Heart right ventricle (tissue), 16 donors: ENCODE measurements around the gene TRIM65. TPM values are rescaled to one million over a fixed set of nuclear protein-coding genes. Genes with fewer than 3 reads are reported as not detected.
A peak's percentile ranks its signal among the peaks of the same experiment; 100 is the strongest.
"Not testable (repeated sequence)": the region's sequence is repeated elsewhere in the genome, so short reads cannot be mapped to it uniquely, and the experiment has no call there.

Source experiments
- ATAC-seq, 8 donors: fragments of 200-7000 bp; cut with Tn5 transposase; one replicate each; pipeline ENCODE4 v1.9.1; 2020; ENCODE audit warnings: mild to moderate bottlenecking in 8 of 8, moderate library complexity in 8 of 8, moderate number of reproducible peaks in 1 of 8
- DNase-seq, 2 donors: peaks; one replicate each; pipeline ENCODE4 v3.0.0-alpha.2; 2020
- H3K27ac ChIP-seq, 10 donors: fragments of 200-600 bp; sonication (generic) in 2 of 10; one replicate each; pipeline versions ENCODE4 v1.5.0 to v1.8.0; 2020 to 2022; ENCODE audit warnings: mild to moderate bottlenecking in 3 of 10
- H3K27me3 ChIP-seq, 7 donors: fragments of 200-600 bp; one replicate each; pipeline ENCODE4 v1.8.0; 2021 to 2022; ENCODE audit warnings: mild to moderate bottlenecking in 2 of 7
- H3K36me3 ChIP-seq, 9 donors: fragments of 200-600 bp; sonication (generic) in 1 of 9; one replicate each; pipeline versions ENCODE4 v1.5.0 to v1.8.0; 2020 to 2022; ENCODE audit warnings: mild to moderate bottlenecking in 2 of 9
- H3K4me1 ChIP-seq, 9 donors: fragments of 200-600 bp; sonication (generic) in 1 of 9; one replicate each; pipeline versions ENCODE4 v1.5.0 to v1.8.0; 2020 to 2022; ENCODE audit warnings: mild to moderate bottlenecking in 4 of 9
- H3K4me3 ChIP-seq, 10 donors: fragments of 200-600 bp; sonication (generic) in 2 of 10; one replicate each; pipeline versions ENCODE4 v1.5.0 to v1.8.0; 2020 to 2022; ENCODE audit warnings: mild to moderate bottlenecking in 7 of 10, moderate library complexity in 2 of 10
- H3K9me3 ChIP-seq, 11 donors: fragments of 200-600 bp in 10 of 11; sonication (generic) in 2 of 11; one replicate each; pipeline versions ENCODE4 v1.5.0 to v1.8.0; 2013 to 2022; ENCODE audit warnings: mild to moderate bottlenecking in 2 of 11, control low read depth in 1 of 11, moderate library complexity in 1 of 11
- CTCF ChIP-seq, 9 donors: fragments of 200-600 bp; sonication (generic) in 2 of 9; IDR thresholded peaks; one replicate each; pipeline versions ENCODE4 v1.5.0 to v1.8.0; 2021 to 2022; ENCODE audit warnings: antibody characterized with exemption in 9 of 9, mild to moderate bottlenecking in 5 of 9, moderate library complexity in 1 of 9
- WGBS, 2 donors: extraction: QIAGEN DNeasy Blood & Tissue Kit; methylation state at CpG; one replicate each; pipeline ENCODE4 v1.1.7; 2013; ENCODE audit warnings: inconsistent platforms in 1 of 2; 5-methylcytosine and 5-hydroxymethylcytosine counted together
- intact Hi-C, 10 donors: fragments of 100-400 bp; cut with DNase I; formaldehyde crosslinking; loops; one replicate each; pipeline versions ENCODE4 v1.11.1 to v1.14.2; 2022
- polyA plus RNA-seq, 2 donors: library from polyadenylated mRNA; stranded (reverse); fragments of 200-250 nt; gene quantifications; one replicate each; pipeline ENCODE4 v1.2.3, GENCODE V29; 2013
- total RNA-seq, 10 donors: library from RNA; stranded (reverse); fragmentation: NEBNext Ultra II Directional in 3 of 10; extraction: Animal tissue kit (Norgen Biotek cat#: 25700) in 3 of 10; gene quantifications; one replicate each; pipeline versions ENCODE4 v1.2.1 to v1.2.4, GENCODE V29; 2021 to 2023
- donor health status: Arrhythmogenic right ventricular cardiomyopathy.
- donor health status: ischemic (EF 13 %, LVEDD 7.1; RV severe dilation, severe dysfunction).
- donor health status: healthy with polysubstance abuse.
- donor health status: DM: no; HTN: yes; CAD: no.
- donor health status: DM: no; HTN: no; CAD: no.
- donor health status: ischemic (EF 25% LVEDD 6.9; RV normal size, moderate dysfunction).
- donor health status: ischemic (EF 25% LVEDD 5.7; RV mildly dilated, moderate dysfunction).
- donor health status: healthy.
- donor health status: DM: yes; HTN: yes; CAD: no.
- donor health status: Ischemic cardiomyopathy.
- donor health status: ischemic (EF 35%, LVEDD 5.7; RV mildly dilated, moderate dysfunction).
- donor health status: nonischemic (EF 11% LVEDD 7.7; RV severe dilation, severe dysfunction).
- donor health status: DM: yes; HTN: yes; CAD: no.
- donor health status: PGD.
- donor health status: ischemic (EF 29% LVEDD 5.4; RV normal size, mild dysfunction).
- donor health status: nonischemic (EF 23%, LVEDD 6.1; RV moderate dilation, normal function).

Gene TRIM65
- total and polyA plus RNA-seq, 12 donors: 5.1 to 16.7 (median 8.9) TPM

DNA sequence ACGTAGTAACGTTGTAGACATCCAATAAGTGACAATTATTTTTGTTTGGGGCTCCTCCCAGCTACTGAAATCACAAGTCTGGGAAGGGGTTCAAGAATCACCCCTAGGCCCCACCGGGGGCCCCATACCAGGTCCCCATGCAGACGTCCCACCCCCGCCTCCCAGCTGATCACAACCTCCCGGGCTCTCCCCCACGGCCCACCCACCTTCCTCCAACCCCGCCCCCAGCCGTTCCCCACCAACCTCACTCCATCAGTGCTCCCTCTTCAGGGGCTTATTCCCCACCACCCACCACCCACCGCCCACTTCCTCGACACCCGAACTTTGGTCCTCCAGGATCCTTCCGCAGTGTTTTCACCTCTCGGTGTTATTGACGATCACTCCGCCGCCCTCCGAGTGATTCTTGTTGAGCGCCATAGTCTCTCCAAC lies 41.9 kb downstream of the TRIM65 start:
- no peak for TF ChIP-seq CTCF (IDR thresholded peaks at IDR 0.05)
- Histone ChIP-seq H3K27ac (peak overlapping the region; percentile 70 to 99 (median 98)), H3K4me1 (peaks cover 32 to 82% (median 67%) of the 10 kb centered on the region in 9 donors), H3K9me3 (no peaks in the 10 kb centered on the region), H3K36me3 (peaks cover 0 to 36% (median 9%) of the 10 kb centered on the region in 9 donors), H3K27me3 (no peaks in the 10 kb centered on the region), H3K4me3 (peak overlapping the region; percentile 63 to 85 (median 82))
- intact Hi-C loops: loop anchor here in 5 of 10 donors (1.0 to 5.0 kb wide), 6 partner anchors 24 to 73 kb away; partner anchors contain the start of genes UNK (in 4 of the 5), TRIM65 (in 3 of the 5) and TRIM47 (in 1 of the 5)
- ATAC-seq: peak; percentile 1 to 28 (median 16)
- WGBS, 2 donors: 1% methylated on average over 18 to 19 of the region's 19 CpGs
- no peak for DNase-seq

- Histone ChIP-seq H3K27me3 (no peaks in the 10 kb centered on the region), H3K4me3 (peak overlapping the region; percentile 63 to 85 (median 82)), H3K9me3 (no peaks in the 10 kb centered on the region), H3K27ac (peak overlapping the region; percentile 70 to 99 (median 98)), H3K4me1 (peaks cover 36 to 84% (median 73%) of the 10 kb centered on the region in 9 donors), H3K36me3 (peaks cover 0 to 43% (median 9%) of the 10 kb centered on the region in 9 donors)
- intact Hi-C loops: loop anchor here in 3 of 10 donors (2.0 kb wide), 3 partner anchors 25 to 69 kb away; partner anchors contain the start of genes UNK (in 2 of the 3), TRIM47 (in 1 of the 3) and TRIM65 (in 1 of the 3)
- TF ChIP-seq CTCF (IDR thresholded peaks at IDR 0.05): no peak
- WGBS, 2 donors: 17 to 18% methylated on average over 7 of the region's 7 CpGs
- DNase-seq: no peak
- ATAC-seq: peak in 3 of 8 donors; percentile 0 to 11 (median 3)
Observed at GRCh38 chr17:75854101-75854748, 42.5 kb downstream of the TRIM65 start.

DNA sequence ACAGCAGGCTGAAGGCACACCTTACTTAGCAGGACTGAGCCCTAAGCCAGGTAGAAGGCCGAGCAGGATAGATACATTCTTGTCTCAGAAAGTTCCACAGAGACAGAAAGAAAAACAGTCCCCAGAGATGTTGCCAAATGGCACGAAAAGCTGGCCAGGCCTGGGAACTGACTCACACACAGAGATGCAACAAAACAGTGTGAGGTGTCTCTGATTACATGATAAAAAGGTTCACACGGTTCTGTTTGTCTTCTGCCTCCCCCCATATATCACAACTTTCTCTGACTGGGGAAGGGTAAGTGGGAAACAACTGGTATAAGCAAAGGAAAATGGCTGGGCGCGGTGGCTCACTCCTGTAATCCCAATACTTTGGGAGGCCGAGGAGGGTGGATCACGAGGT lies 43.3 kb downstream of the TRIM65 start:
- peaks cover 0 to 51% (median 10%) of the 10 kb centered on the region in 9 donors for H3K36me3 ChIP-seq
- no peaks in the 10 kb centered on the region for H3K27me3 ChIP-seq
- peak overlapping the region in 9 of 10 donors; percentile 86 to 99 (median 98) for H3K27ac ChIP-seq
- ATAC-seq (no peak), DNase-seq (no peak)
- TF ChIP-seq CTCF (IDR thresholded peaks at IDR 0.05): no peak
- no peaks in the 10 kb centered on the region for H3K9me3 ChIP-seq
- peaks cover 36 to 85% (median 73%) of the 10 kb centered on the region in 9 donors for H3K4me1 ChIP-seq
- WGBS, 2 donors: 69 to 72% methylated on average over 7 of the region's 7 CpGs
- intact Hi-C loops: no loop called here
- H3K4me3 ChIP-seq: peak overlapping the region in 5 of 10 donors; percentile 81 to 85 (median 83)

DNA sequence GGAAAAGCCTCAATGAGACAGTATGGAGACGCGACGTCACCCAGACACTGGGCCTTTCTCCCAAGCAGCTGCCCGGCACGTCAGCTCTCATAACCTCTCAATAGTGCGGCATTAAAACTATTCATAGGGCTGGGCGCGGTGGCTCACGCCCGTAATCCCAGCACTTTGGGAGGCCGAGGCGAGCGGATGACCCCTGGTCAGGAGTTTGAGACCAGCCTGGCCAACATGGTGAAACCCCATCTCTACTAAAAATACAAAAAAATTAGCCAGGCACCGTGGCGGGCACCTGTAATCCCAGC lies 45.1 kb downstream of the TRIM65 start:
- Histone ChIP-seq H3K36me3 (peaks cover 0 to 69% (median 28%) of the 10 kb centered on the region in 9 donors), H3K4me1 (peaks cover 46 to 90% (median 83%) of the 10 kb centered on the region in 9 donors), H3K27ac (peak overlapping the region; percentile 11 to 92 (median 82))
- ATAC-seq, H3K27me3 ChIP-seq, H3K4me3 ChIP-seq, H3K9me3 ChIP-seq, DNase-seq, intact Hi-C loops: not testable (repeated sequence)
- WGBS, 2 donors: 92 to 94% methylated on average over 15 of the region's 15 CpGs
